Body of pancreas (tissue), 4 donors: ENCODE measurements around the gene SNCAIP. TPM values are rescaled to one million over a fixed set of nuclear protein-coding genes. Genes with fewer than 3 reads are reported as not detected.
"Not testable (repeated sequence)": the region's sequence is repeated elsewhere in the genome, so short reads cannot be mapped to it uniquely, and the experiment has no call there.

Experiments
- ATAC-seq: fragments of 150-250 bp; one replicate; pipeline ENCODE4 v1.9.1; 2016
- DNase-seq, 4 donors: peaks; one replicate each; pipeline ENCODE4 v3.0.0-alpha.2; 2019
- H3K27ac ChIP-seq, 4 donors: fragments of 200-600 bp; sonication (generic); 1 replicate in 3 of 4; 2 replicates in 1 of 4; pipeline versions ENCODE4 v1.5.1 to v1.6.1; 2016 to 2019; ENCODE audit warnings: mild to moderate bottlenecking in 1 of 4, mixed read lengths in 1 of 4, moderate library complexity in 1 of 4
- H3K27me3 ChIP-seq, 2 donors: fragments of 200-600 bp; sonication (generic); one replicate each; pipeline ENCODE4 v1.6.0; 2016; ENCODE audit warnings: mild to moderate bottlenecking in 1 of 2
- H3K36me3 ChIP-seq, 2 donors: fragments of 200-600 bp; sonication (generic); replicated peaks in 1 of 2; 2 replicates each; pipeline ENCODE4 v1.5.1; 2016; ENCODE audit warnings: low read depth in 2 of 2; ENCODE audit not compliant: insufficient read depth in 1 of 2
- H3K4me1 ChIP-seq: fragments of 200-600 bp; sonication (generic); one replicate; pipeline ENCODE4 v1.6.0; 2016
- H3K4me3 ChIP-seq, 2 donors: fragments of 200-600 bp; sonication (generic); 1 replicate in 1 of 2; 2 replicates in 1 of 2; pipeline ENCODE4 v1.5.1; 2016 to 2019
- H3K9me3 ChIP-seq, 3 donors: fragments of 200-600 bp; sonication (generic); 1 replicate in 2 of 3; 2 replicates in 1 of 3; pipeline ENCODE4 v1.5.1; 2016
- POLR2A ChIP-seq, 3 donors: fragments of 450-650 bp; IDR thresholded peaks; one replicate each; pipeline ENCODE4 v1.6.1; 2016; ENCODE audit warnings: antibody characterized with exemption in 3 of 3, mild to moderate bottlenecking in 2 of 3
- WGBS, 2 donors: methylation state at CpG; one replicate each; pipeline ENCODE4 v1.1.5; 2017; 5-methylcytosine and 5-hydroxymethylcytosine counted together
- intact Hi-C: fragments of 100-400 bp; cut with DNase I; formaldehyde crosslinking; loops from one replicate; pipeline ENCODE4 v1.15.1; 2023
- total RNA-seq, 2 donors: library from RNA; depleted of rRNA; stranded (reverse); fragments of >200 nt; gene quantifications; one replicate each; pipeline ENCODE4 v1.1.0, GENCODE V29; 2016
- TF ChIP-seq, protein P1 (sequence below), 7 experiments: fragments of 450-650 bp in 4 of 7; fragments of 200-600 bp in 3 of 7; sonication (generic) in 3 of 7; IDR thresholded peaks; one replicate each; pipeline ENCODE4 v1.5.1; 2016 to 2019; ENCODE audit warnings: antibody characterized with exemption in 7 of 7

Gene SNCAIP
- total RNA-seq, 2 donors from 2014 or later = 1.3 to 2.6 TPM

DNA sequence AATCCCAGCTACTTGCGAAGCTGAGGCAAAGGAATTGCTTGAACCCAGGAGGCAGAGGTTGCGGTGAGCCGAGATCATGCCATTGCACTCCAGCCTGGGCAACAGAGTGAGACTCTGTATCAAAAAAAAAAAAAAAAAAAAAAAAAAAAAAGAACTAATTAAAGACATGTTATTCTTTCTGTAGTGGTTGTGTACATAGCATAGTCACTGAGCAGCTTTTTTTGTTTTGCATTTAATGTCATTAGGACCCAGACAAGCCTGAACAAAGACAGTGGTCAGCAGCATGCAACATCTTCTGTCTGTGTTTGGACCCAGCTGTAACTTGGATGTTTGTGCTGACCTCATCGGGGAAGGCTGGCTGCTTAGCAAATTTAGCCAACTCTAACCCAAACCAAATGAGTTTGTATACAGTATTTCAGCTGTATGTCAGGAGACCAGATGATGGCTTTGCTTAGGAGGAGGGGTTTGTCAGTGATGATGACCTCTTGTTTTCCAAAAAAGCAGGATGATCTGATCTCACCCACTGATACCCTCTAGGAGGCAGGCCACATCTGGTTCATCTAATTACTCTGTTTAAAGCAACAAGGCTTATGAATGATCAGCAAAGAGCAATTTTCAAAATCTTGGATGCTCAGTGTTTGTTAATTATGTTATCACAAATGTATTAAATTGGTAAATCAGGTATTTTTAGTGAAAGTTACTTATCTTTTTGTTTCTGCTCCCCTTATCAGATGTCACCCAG, 39.5 kb downstream of the SNCAIP start:
- no peaks in the 10 kb centered on the region for H3K27me3 ChIP-seq
- no peaks in the 10 kb centered on the region for H3K9me3 ChIP-seq
- no peaks in the 10 kb centered on the region for H3K36me3 ChIP-seq
- TF ChIP-seq, protein P1, sequence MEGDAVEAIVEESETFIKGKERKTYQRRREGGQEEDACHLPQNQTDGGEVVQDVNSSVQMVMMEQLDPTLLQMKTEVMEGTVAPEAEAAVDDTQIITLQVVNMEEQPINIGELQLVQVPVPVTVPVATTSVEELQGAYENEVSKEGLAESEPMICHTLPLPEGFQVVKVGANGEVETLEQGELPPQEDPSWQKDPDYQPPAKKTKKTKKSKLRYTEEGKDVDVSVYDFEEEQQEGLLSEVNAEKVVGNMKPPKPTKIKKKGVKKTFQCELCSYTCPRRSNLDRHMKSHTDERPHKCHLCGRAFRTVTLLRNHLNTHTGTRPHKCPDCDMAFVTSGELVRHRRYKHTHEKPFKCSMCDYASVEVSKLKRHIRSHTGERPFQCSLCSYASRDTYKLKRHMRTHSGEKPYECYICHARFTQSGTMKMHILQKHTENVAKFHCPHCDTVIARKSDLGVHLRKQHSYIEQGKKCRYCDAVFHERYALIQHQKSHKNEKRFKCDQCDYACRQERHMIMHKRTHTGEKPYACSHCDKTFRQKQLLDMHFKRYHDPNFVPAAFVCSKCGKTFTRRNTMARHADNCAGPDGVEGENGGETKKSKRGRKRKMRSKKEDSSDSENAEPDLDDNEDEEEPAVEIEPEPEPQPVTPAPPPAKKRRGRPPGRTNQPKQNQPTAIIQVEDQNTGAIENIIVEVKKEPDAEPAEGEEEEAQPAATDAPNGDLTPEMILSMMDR (IDR thresholded peaks at IDR 0.05) = no peak
- TF ChIP-seq POLR2A (IDR thresholded peaks at IDR 0.05) = no peak
- no peaks in the 10 kb centered on the region for H3K4me1 ChIP-seq
- DNase-seq (no peak), ATAC-seq (no peak)
- WGBS, 2 donors = 69 to 75% methylated on average over 4 of the region's 4 CpGs
- intact Hi-C loops = no loop called here
- no peak overlapping the region for H3K4me3 ChIP-seq
- H3K27ac ChIP-seq = no peak overlapping the region

DNA sequence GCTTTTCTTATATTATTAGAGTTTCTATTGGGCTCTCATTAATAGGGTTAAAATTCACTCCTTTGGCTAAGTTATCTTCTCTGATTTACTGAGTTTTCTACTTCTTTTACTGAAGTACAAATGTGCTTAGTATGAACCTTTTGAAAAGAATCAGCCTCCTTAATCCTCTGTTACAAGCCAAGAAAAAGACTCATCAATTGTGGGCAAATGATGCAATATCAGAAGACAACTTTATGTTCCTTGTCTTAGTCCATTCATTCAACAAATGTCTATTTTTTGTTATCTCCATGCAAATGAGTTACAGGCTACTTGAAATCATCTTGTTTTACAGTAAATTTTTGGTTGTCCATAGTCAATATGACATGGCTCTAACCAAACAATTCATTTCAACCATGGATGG, 40.3 kb downstream of the SNCAIP start:
- intact Hi-C loops = no loop called here
- no peak overlapping the region for H3K27ac ChIP-seq
- no peak for TF ChIP-seq POLR2A (IDR thresholded peaks at IDR 0.05)
- TF ChIP-seq, protein P1 (IDR thresholded peaks at IDR 0.05) = no peak

DNA sequence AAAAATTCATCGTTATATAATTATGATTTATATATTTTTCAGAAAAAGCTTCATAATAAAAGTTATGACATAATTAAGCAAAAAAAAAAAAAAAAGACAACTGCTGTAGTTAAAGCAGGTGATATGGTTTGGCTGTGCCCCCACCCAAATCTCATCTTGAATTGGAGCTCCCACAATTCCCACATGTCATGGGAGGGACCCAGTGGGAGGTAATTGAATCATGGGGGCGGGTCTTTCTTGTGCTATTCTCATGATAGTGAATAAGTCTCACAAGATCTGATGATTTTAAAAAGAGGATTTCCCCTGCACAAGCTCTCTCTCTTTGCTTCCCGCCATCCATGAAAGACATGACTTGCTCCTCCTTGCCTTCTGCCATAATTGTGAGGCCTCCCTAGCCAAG, 41.3 kb downstream of the SNCAIP start:
- intact Hi-C loops, H3K9me3 ChIP-seq, H3K4me1 ChIP-seq, H3K27me3 ChIP-seq, H3K27ac ChIP-seq, H3K4me3 ChIP-seq, ATAC-seq, H3K36me3 ChIP-seq, DNase-seq: not testable (repeated sequence)
- WGBS, 2 donors = 69 to 84% methylated on average over 3 of the region's 3 CpGs

More for the DNA sequence above, 40.3 kb downstream of the SNCAIP start:
- no peaks in the 10 kb centered on the region for H3K9me3 ChIP-seq
- no peak for DNase-seq
- H3K36me3 ChIP-seq = no peaks in the 10 kb centered on the region
- no peaks in the 10 kb centered on the region for H3K27me3 ChIP-seq
- ATAC-seq = no peak
- no peak overlapping the region for H3K4me3 ChIP-seq
- no peaks in the 10 kb centered on the region for H3K4me1 ChIP-seq

DNA sequence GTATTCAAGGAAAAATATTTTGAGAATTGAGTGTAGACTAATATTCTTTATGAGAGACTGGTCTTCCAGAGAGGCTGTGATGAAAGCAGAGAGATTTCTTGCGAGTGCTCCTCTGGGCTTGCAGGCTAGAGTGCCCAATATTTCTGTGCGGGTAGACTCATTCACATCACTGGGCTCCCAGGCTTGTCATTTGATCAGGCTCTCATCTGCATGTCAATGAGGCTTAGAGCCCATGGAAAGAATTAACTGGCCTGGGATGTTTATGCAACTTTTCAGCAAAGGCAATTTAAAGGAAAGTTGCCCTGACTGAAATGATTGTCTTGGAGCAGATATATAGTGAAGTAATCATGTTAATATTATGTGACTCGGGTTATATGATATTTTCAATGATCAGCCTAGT, 42.3 kb downstream of the SNCAIP start:
- TF ChIP-seq, protein P1 (IDR thresholded peaks at IDR 0.05) = no peak
- TF ChIP-seq POLR2A (IDR thresholded peaks at IDR 0.05) = no peak
- H3K4me3 ChIP-seq = no peak overlapping the region
- no peaks in the 10 kb centered on the region for H3K9me3 ChIP-seq
- H3K27me3 ChIP-seq = no peaks in the 10 kb centered on the region
- WGBS, 2 donors = 51 to 52% methylated on average over 3 of the region's 3 CpGs
- ATAC-seq (no peak), DNase-seq (no peak)
- no peaks in the 10 kb centered on the region for H3K36me3 ChIP-seq
- no peak overlapping the region for H3K27ac ChIP-seq
- H3K4me1 ChIP-seq = no peaks in the 10 kb centered on the region
- intact Hi-C loops = no loop called here

DNA sequence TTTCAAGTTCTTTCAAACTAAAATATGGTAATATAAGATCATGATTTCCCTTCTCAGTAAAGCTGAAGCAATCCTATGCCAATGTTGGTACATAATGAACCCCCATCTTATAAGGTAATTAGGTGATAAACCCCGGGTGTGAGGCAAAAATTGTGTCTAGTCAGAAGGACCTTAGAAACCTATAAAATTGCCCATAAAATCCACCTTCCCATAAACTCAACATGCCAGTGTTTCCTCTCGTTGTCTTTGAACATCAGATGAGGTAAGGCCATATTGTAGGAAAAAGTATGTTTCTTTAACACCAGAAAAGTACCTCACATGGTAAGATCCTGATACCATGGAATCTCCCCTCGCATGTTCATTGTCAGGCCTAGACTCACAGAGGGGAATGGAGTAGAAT, 43.3 kb downstream of the SNCAIP start:
- H3K4me1 ChIP-seq = no peaks in the 10 kb centered on the region
- no peak for DNase-seq
- ATAC-seq = no peak
- H3K27ac ChIP-seq = no peak overlapping the region
- TF ChIP-seq, protein P1 (IDR thresholded peaks at IDR 0.05) = no peak
- TF ChIP-seq POLR2A (IDR thresholded peaks at IDR 0.05) = no peak
- H3K9me3 ChIP-seq = no peaks in the 10 kb centered on the region
- no peak overlapping the region for H3K4me3 ChIP-seq
- H3K27me3 ChIP-seq = no peaks in the 10 kb centered on the region
- intact Hi-C loops = no loop called here
- 49 to 57% methylated on average over 3 of the region's 3 CpGs for WGBS, 2 donors
- H3K36me3 ChIP-seq = no peaks in the 10 kb centered on the region
